ENCODE measurements around the gene CFAP61. TPM values are rescaled to one million over a fixed set of nuclear protein-coding genes. Genes with fewer than 3 reads are reported as not detected.
"Not testable (repeated sequence)": the region's sequence is repeated elsewhere in the genome, so short reads cannot be mapped to it uniquely, and the experiment has no call there.

Gene CFAP61
- total RNA-seq, 2 donors from 2014 or later, result not detected

- Mint-ChIP-seq H3K27ac (no peak overlapping the region), H3K4me3 (no peak overlapping the region), H3K9me3 (peaks cover 4% of the 10 kb centered on the region), H3K27me3 (peaks cover 12% of the 10 kb centered on the region), H3K4me1 (no peaks in the 10 kb centered on the region), H3K36me3 (ENCODE audit: low read depth) (no peaks in the 10 kb centered on the region)
- ATAC-seq (replicated peaks), result no peak
Measured at GRCh38 chr20:20343932-20344331, 291.6 kb downstream of the CFAP61 start.

- H3K36me3 Mint-ChIP-seq (ENCODE audit: low read depth), result no peaks in the 10 kb centered on the region
- no peak overlapping the region for H3K27ac Mint-ChIP-seq
- no peak overlapping the region for H3K4me3 Mint-ChIP-seq
- no peaks in the 10 kb centered on the region for H3K4me1 Mint-ChIP-seq
- peaks cover 4% of the 10 kb centered on the region for H3K9me3 Mint-ChIP-seq
- no peak for ATAC-seq (replicated peaks)
- peaks cover 16% of the 10 kb centered on the region for H3K27me3 Mint-ChIP-seq
Measured at GRCh38 chr20:20344476-20344875, 292.1 kb downstream of the CFAP61 start.

GRCh38 chr20:20353576-20353975 is 301.2 kb downstream of the CFAP61 start:
- Mint-ChIP-seq H3K27me3 (peaks cover 32% of the 10 kb centered on the region), H3K4me3 (peak overlapping the region; percentile 2), H3K9me3 (no peaks in the 10 kb centered on the region), H3K27ac (peak overlapping the region; percentile 68), H3K4me1 (no peaks in the 10 kb centered on the region), H3K36me3 (ENCODE audit: low read depth) (no peaks in the 10 kb centered on the region)
- peak; percentile 74 for ATAC-seq (replicated peaks)

- H3K27me3 Mint-ChIP-seq, result peaks cover 33% of the 10 kb centered on the region
- not testable (repeated sequence) for H3K9me3 Mint-ChIP-seq; H3K4me1 Mint-ChIP-seq; H3K36me3 Mint-ChIP-seq (ENCODE audit: low read depth); H3K27ac Mint-ChIP-seq; ATAC-seq (replicated peaks); H3K4me3 Mint-ChIP-seq
Measured at GRCh38 chr20:20355503-20355902, 303.2 kb downstream of the CFAP61 start.

- Mint-ChIP-seq H3K9me3 (no peaks in the 10 kb centered on the region), H3K4me3 (no peak overlapping the region), H3K36me3 (ENCODE audit: low read depth) (no peaks in the 10 kb centered on the region), H3K27me3 (peaks cover 39% of the 10 kb centered on the region), H3K27ac (no peak overlapping the region), H3K4me1 (peaks cover 6% of the 10 kb centered on the region)
- ATAC-seq (replicated peaks), result no peak
Measured at GRCh38 chr20:20358801-20359200, 306.5 kb downstream of the CFAP61 start.

- H3K4me3 Mint-ChIP-seq, result peak overlapping the region; percentile 19
- no peaks in the 10 kb centered on the region for H3K36me3 Mint-ChIP-seq (ENCODE audit: low read depth)
- peaks cover 6% of the 10 kb centered on the region for H3K4me1 Mint-ChIP-seq
- ATAC-seq (replicated peaks), result peak; percentile 59
- H3K27ac Mint-ChIP-seq, result no peak overlapping the region
- no peaks in the 10 kb centered on the region for H3K9me3 Mint-ChIP-seq
- peaks cover 40% of the 10 kb centered on the region for H3K27me3 Mint-ChIP-seq
Measured at GRCh38 chr20:20359628-20360027, 307.3 kb downstream of the CFAP61 start.

GRCh38 chr20:20360464-20360863 is 308.1 kb downstream of the CFAP61 start:
- peak; percentile 73 for ATAC-seq (replicated peaks)
- peaks cover 6% of the 10 kb centered on the region for H3K4me1 Mint-ChIP-seq
- peak overlapping the region; percentile 19 for H3K4me3 Mint-ChIP-seq

GRCh38 chr20:20362774-20363433 is 310.6 kb downstream of the CFAP61 start:
- ATAC-seq (replicated peaks), result no peak
- Mint-ChIP-seq H3K4me1 (peaks cover 6% of the 10 kb centered on the region), H3K36me3 (ENCODE audit: low read depth) (peaks cover 8% of the 10 kb centered on the region), H3K4me3 (peak overlapping the region; percentile 23), H3K9me3 (no peaks in the 10 kb centered on the region), H3K27ac (no peak overlapping the region), H3K27me3 (peaks cover 53% of the 10 kb centered on the region)

More at GRCh38 chr20:20360464-20360863, 308.1 kb downstream of the CFAP61 start:
- no peaks in the 10 kb centered on the region for H3K9me3 Mint-ChIP-seq
- peaks cover 4% of the 10 kb centered on the region for H3K36me3 Mint-ChIP-seq (ENCODE audit: low read depth)
- no peak overlapping the region for H3K27ac Mint-ChIP-seq
- peaks cover 41% of the 10 kb centered on the region for H3K27me3 Mint-ChIP-seq

GRCh38 chr20:20363434-20363798 is 311.1 kb downstream of the CFAP61 start:
- Mint-ChIP-seq H3K36me3 (ENCODE audit: low read depth) (peaks cover 8% of the 10 kb centered on the region), H3K4me3 (peak overlapping the region; percentile 23), H3K27me3 (peaks cover 53% of the 10 kb centered on the region), H3K4me1 (peaks cover 6% of the 10 kb centered on the region), H3K9me3 (no peaks in the 10 kb centered on the region), H3K27ac (no peak overlapping the region)
- ATAC-seq (replicated peaks), result no peak

GRCh38 chr20:20363799-20364592 is 311.7 kb downstream of the CFAP61 start:
- H3K4me3 Mint-ChIP-seq, result peak overlapping the region; percentile 23
- peaks cover 6% of the 10 kb centered on the region for H3K4me1 Mint-ChIP-seq
- H3K27ac Mint-ChIP-seq, result no peak overlapping the region
- H3K27me3 Mint-ChIP-seq, result peaks cover 53% of the 10 kb centered on the region
- H3K36me3 Mint-ChIP-seq (ENCODE audit: low read depth), result peaks cover 8% of the 10 kb centered on the region
- ATAC-seq (replicated peaks), result no peak
- no peaks in the 10 kb centered on the region for H3K9me3 Mint-ChIP-seq

- Mint-ChIP-seq H3K4me1 (peaks cover 8% of the 10 kb centered on the region), H3K27ac (no peak overlapping the region), H3K36me3 (ENCODE audit: low read depth) (peaks cover 9% of the 10 kb centered on the region), H3K27me3 (peaks cover 52% of the 10 kb centered on the region), H3K4me3 (peak overlapping the region; percentile 71), H3K9me3 (no peaks in the 10 kb centered on the region)
- no peak for ATAC-seq (replicated peaks)
Measured at GRCh38 chr20:20364593-20365479, 312.5 kb downstream of the CFAP61 start.

GRCh38 chr20:20365480-20366161 is 313.3 kb downstream of the CFAP61 start:
- H3K4me3 Mint-ChIP-seq, result peak overlapping the region; percentile 71
- peak; percentile 28 for ATAC-seq (replicated peaks)
- H3K27ac Mint-ChIP-seq, result no peak overlapping the region
- peaks cover 13% of the 10 kb centered on the region for H3K36me3 Mint-ChIP-seq (ENCODE audit: low read depth)
- H3K9me3 Mint-ChIP-seq, result no peaks in the 10 kb centered on the region
- H3K27me3 Mint-ChIP-seq, result peaks cover 50% of the 10 kb centered on the region
- peaks cover 4% of the 10 kb centered on the region for H3K4me1 Mint-ChIP-seq

GRCh38 chr20:20366551-20366875 is 314.2 kb downstream of the CFAP61 start:
- no peaks in the 10 kb centered on the region for H3K9me3 Mint-ChIP-seq
- H3K4me1 Mint-ChIP-seq, result peaks cover 4% of the 10 kb centered on the region
- no peak for ATAC-seq (replicated peaks)
- peaks cover 54% of the 10 kb centered on the region for H3K27me3 Mint-ChIP-seq
- H3K36me3 Mint-ChIP-seq (ENCODE audit: low read depth), result peaks cover 13% of the 10 kb centered on the region
- no peak overlapping the region for H3K27ac Mint-ChIP-seq
- peak overlapping the region; percentile 71 for H3K4me3 Mint-ChIP-seq
